WTC11 (cell line): ENCODE results near the gene CCDC57. TPM values are rescaled to one million over a fixed set of nuclear protein-coding genes. Genes with fewer than 3 reads are reported as not detected.

Experiments
- ATAC-seq: fragments of 200-7000 bp; cut with Tn5 transposase; 2 replicates; pipeline ENCODE4 v1.10.0; 2021; ENCODE audit warnings: mild to moderate bottlenecking, moderate library complexity
- CTCF ChIA-PET: fragments of 300-600 bp; sonication (Branson Sonifier 250); formaldehyde crosslinking; loops from one replicate; lab custom pipeline; 2021; ENCODE audit warnings: antibody characterized with exemption; lab: Charles Lee
- POLR2A ChIA-PET: fragments of 350-600 bp; sonication (Branson Sonifier 250); formaldehyde crosslinking; loops from one replicate; lab custom pipeline; 2021; ENCODE audit warnings: antibody characterized with exemption; lab: Charles Lee
- DNase-seq: peaks from one replicate; pipeline ENCODE4 v3.0.0; 2021; ENCODE audit warnings: low spot score
- H3K27ac Mint-ChIP-seq: 2 replicates; pipeline ENCODE4 v1.8.0; 2021; ENCODE audit warnings: mixed read lengths
- H3K27me3 Mint-ChIP-seq: 2 replicates; pipeline ENCODE4 v1.8.0; 2021; ENCODE audit warnings: low read depth, mild to moderate bottlenecking, moderate library complexity, mixed read lengths
- H3K36me3 Mint-ChIP-seq: 2 replicates; pipeline ENCODE4 v1.8.0; 2021; ENCODE audit warnings: mixed read lengths
- H3K4me1 Mint-ChIP-seq: 2 replicates; pipeline ENCODE4 v1.8.0; 2022; ENCODE audit warnings: mixed read lengths
- H3K4me3 Mint-ChIP-seq: 2 replicates; pipeline ENCODE4 v1.8.0; 2021; ENCODE audit warnings: mild to moderate bottlenecking, moderate library complexity, mixed read lengths
- H3K9me3 Mint-ChIP-seq: 2 replicates; pipeline ENCODE4 v1.8.0; 2021; ENCODE audit warnings: mixed read lengths
- AR ChIP-seq: fragments of 250-450 bp; sonication (Bioruptor Pico); IDR thresholded peaks from 2 replicates; pipeline ENCODE4 v1.9.0; 2021; ENCODE audit warnings: mild to moderate bottlenecking
- ETV6 ChIP-seq: sonication (generic); formaldehyde crosslinking; IDR thresholded peaks from 2 replicates; pipeline ENCODE4 v1.8.1; 2022; ENCODE audit warnings: mild to moderate bottlenecking, missing genetic modification reagents
- IRF2 ChIP-seq: sonication (generic); formaldehyde crosslinking; IDR thresholded peaks from 2 replicates; pipeline ENCODE4 v1.8.0; 2022; ENCODE audit warnings: low read depth, missing genetic modification reagents, borderline replicate concordance
- MXD4 ChIP-seq: fragments of 250-450 bp; sonication (Bioruptor Pico); IDR thresholded peaks from 2 replicates; pipeline ENCODE4 v1.8.0; 2021; ENCODE audit warnings: mild to moderate bottlenecking, moderate library complexity, borderline replicate concordance
- MYBL2 ChIP-seq: sonication (generic); formaldehyde crosslinking; IDR thresholded peaks from 2 replicates; pipeline ENCODE4 v1.8.1; 2023; ENCODE audit warnings: mild to moderate bottlenecking, moderate library complexity, missing genetic modification reagents
- NFATC4 ChIP-seq: fragments of 250-450 bp; sonication (Bioruptor Pico); IDR thresholded peaks from 2 replicates; pipeline ENCODE4 v1.9.0; 2021; ENCODE audit warnings: mild to moderate bottlenecking
- NR3C1 ChIP-seq: sonication (generic); formaldehyde crosslinking; conservative IDR thresholded peaks from 2 replicates; pipeline ENCODE4 v1.8.1; 2023; ENCODE audit warnings: low read depth, mild to moderate bottlenecking, missing genetic modification reagents
- PRRX2 ChIP-seq: fragments of 250-450 bp; sonication (Bioruptor Pico); IDR thresholded peaks from 2 replicates; pipeline ENCODE4 v1.8.0; 2021; ENCODE audit warnings: mild to moderate bottlenecking
- RORB ChIP-seq: fragments of 250-450 bp; sonication (Bioruptor Pico); IDR thresholded peaks from 2 replicates; pipeline ENCODE4 v1.9.0; 2021; ENCODE audit warnings: mild to moderate bottlenecking
- SMAD3 ChIP-seq: sonication (generic); formaldehyde crosslinking; IDR thresholded peaks from 2 replicates; pipeline ENCODE4 v1.8.0; 2022; ENCODE audit warnings: missing genetic modification reagents, mild to moderate bottlenecking, borderline replicate concordance
- SOX15 ChIP-seq: fragments of 250-450 bp; sonication (Bioruptor Pico); IDR thresholded peaks from 2 replicates; pipeline ENCODE4 v1.9.0; 2021; ENCODE audit warnings: mild to moderate bottlenecking
- TCF7 ChIP-seq: sonication (generic); formaldehyde crosslinking; IDR thresholded peaks from 2 replicates; pipeline ENCODE4 v1.8.0; 2022; ENCODE audit warnings: mild to moderate bottlenecking, low read depth, missing genetic modification reagents, moderate library complexity
- TEAD1 ChIP-seq: sonication (generic); formaldehyde crosslinking; IDR thresholded peaks from 2 replicates; pipeline ENCODE4 v1.8.0; 2022; ENCODE audit warnings: mild to moderate bottlenecking, missing genetic modification reagents
- ZNF121 ChIP-seq: sonication (generic); formaldehyde crosslinking; IDR thresholded peaks from 2 replicates; pipeline ENCODE4 v1.8.0; 2023; ENCODE audit warnings: missing genetic modification reagents
- ZNF219 ChIP-seq: sonication (generic); formaldehyde crosslinking; IDR thresholded peaks from 2 replicates; pipeline ENCODE4 v1.8.0; 2023; ENCODE audit warnings: missing genetic modification reagents, mild to moderate bottlenecking, borderline replicate concordance
- total RNA-seq: library from RNA; stranded (reverse); gene quantifications from 3 replicates; pipeline ENCODE4 v1.2.3, GENCODE V29; 2021
- TF ChIP-seq, protein P1 (sequence below): sonication (generic); formaldehyde crosslinking; conservative IDR thresholded peaks from 2 replicates; pipeline ENCODE4 v1.8.1; 2023; ENCODE audit warnings: mild to moderate bottlenecking, low read depth, missing genetic modification reagents, moderate library complexity

Gene CCDC57
- total RNA-seq, 1 experiment from 2014 or later: 20.0 TPM

GRCh38 chr17:82126556-82127314 lies 85.9 kb downstream of the CCDC57 start:
- no peaks in the 10 kb centered on the region for H3K27me3 Mint-ChIP-seq
- ATAC-seq (no peak), DNase-seq (no peak)
- H3K27ac Mint-ChIP-seq: no peak overlapping the region
- ChIA-PET CTCF (interaction anchor here (0.7 to 1.5 kb wide), 3 partner anchors 27 to 1030 kb away, joined by 3 read pairs; no protein-coding TSS in a partner anchor), POLR2A (no interaction called here)
- H3K4me1 Mint-ChIP-seq: no peaks in the 10 kb centered on the region
- H3K36me3 Mint-ChIP-seq: no peaks in the 10 kb centered on the region
- H3K9me3 Mint-ChIP-seq: no peaks in the 10 kb centered on the region
- no peak for TF ChIP-seq NFATC4
- no peak for TF ChIP-seq PRRX2 (CRISPR knock-in tag)
- TF ChIP-seq AR (CRISPR knock-in tag): no peak
- no peak for TF ChIP-seq RORB (CRISPR knock-in tag)
- TF ChIP-seq ZNF121 (CRISPR knock-in tag): no peak
- TF ChIP-seq MXD4 (CRISPR knock-in tag): no peak
- no peak for TF ChIP-seq TCF7
- no peak for TF ChIP-seq ZNF219 (CRISPR knock-in tag)
- TF ChIP-seq, protein P1, sequence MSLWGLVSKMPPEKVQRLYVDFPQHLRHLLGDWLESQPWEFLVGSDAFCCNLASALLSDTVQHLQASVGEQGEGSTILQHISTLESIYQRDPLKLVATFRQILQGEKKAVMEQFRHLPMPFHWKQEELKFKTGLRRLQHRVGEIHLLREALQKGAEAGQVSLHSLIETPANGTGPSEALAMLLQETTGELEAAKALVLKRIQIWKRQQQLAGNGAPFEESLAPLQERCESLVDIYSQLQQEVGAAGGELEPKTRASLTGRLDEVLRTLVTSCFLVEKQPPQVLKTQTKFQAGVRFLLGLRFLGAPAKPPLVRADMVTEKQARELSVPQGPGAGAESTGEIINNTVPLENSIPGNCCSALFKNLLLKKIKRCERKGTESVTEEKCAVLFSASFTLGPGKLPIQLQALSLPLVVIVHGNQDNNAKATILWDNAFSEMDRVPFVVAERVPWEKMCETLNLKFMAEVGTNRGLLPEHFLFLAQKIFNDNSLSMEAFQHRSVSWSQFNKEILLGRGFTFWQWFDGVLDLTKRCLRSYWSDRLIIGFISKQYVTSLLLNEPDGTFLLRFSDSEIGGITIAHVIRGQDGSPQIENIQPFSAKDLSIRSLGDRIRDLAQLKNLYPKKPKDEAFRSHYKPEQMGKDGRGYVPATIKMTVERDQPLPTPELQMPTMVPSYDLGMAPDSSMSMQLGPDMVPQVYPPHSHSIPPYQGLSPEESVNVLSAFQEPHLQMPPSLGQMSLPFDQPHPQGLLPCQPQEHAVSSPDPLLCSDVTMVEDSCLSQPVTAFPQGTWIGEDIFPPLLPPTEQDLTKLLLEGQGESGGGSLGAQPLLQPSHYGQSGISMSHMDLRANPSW: no peak
- TF ChIP-seq SOX15: no peak
- TF ChIP-seq IRF2 (CRISPR knock-in tag): no peak
- H3K4me3 Mint-ChIP-seq: no peak overlapping the region

DNA sequence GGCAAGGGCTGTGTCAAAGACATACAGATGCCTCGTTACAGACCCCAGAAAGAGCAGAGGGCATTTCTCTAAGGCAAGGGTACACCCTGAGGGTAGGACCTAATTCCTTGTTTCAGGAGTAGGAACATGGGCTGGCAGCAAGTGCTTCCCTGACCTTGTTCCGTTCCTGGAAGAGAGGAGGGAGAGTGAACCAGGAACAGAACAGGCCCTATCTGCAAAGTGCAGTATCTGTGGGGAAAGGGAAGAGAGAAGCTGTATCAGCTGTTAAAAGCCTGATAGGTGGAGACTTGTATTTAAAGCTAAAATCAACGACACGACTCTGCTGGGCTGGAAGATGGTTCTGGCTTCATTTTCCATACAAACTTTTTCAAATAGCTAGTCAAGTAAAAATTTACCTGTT lies 88.5 kb downstream of the CCDC57 start:
- H3K27ac Mint-ChIP-seq: no peak overlapping the region
- H3K4me3 Mint-ChIP-seq: no peak overlapping the region
- no peaks in the 10 kb centered on the region; the same call in 1 of the 2 replicates for H3K27me3 Mint-ChIP-seq
- DNase-seq (no peak), ATAC-seq (no peak)
- H3K9me3 Mint-ChIP-seq: no peaks in the 10 kb centered on the region
- H3K36me3 Mint-ChIP-seq: no peaks in the 10 kb centered on the region
- CTCF ChIA-PET: interaction anchor here (0.6 to 1.0 kb wide), 5 partner anchors 18 to 247 kb away, joined by 3 to 4 read pairs (median 3); no protein-coding TSS in a partner anchor
- POLR2A ChIA-PET: interaction anchor here (0.6 kb wide), 2 partner anchors 18 to 1863 kb away, joined by 4 read pairs; no protein-coding TSS in a partner anchor
- no peak for TF ChIP-seq TEAD1 (CRISPR knock-in tag)
- TF ChIP-seq NR3C1 (CRISPR knock-in tag): no peak
- TF ChIP-seq AR (CRISPR knock-in tag): no peak
- no peak for TF ChIP-seq RORB (CRISPR knock-in tag)
- no peak for TF ChIP-seq PRRX2 (CRISPR knock-in tag)
- no peak for TF ChIP-seq SMAD3 (CRISPR knock-in tag)
- TF ChIP-seq MYBL2: no peak
- TF ChIP-seq ETV6 (CRISPR knock-in tag): no peak
- no peaks in the 10 kb centered on the region for H3K4me1 Mint-ChIP-seq
